HG03103 (cell line): ENCODE data around the gene ASAP2.

Experiments used
- ATAC-seq: cut with Tn5 transposase; IDR thresholded peaks from one replicate; pipeline ENCODE4 v1.9.1; 2021; ENCODE audit warnings: low read depth; ENCODE audit not compliant: unreplicated experiment

ASAP2 gene

GRCh38 chr2:9269695-9270360 lies 63.2 kb downstream of the ASAP2 start:
- no peak for ATAC-seq

DNA sequence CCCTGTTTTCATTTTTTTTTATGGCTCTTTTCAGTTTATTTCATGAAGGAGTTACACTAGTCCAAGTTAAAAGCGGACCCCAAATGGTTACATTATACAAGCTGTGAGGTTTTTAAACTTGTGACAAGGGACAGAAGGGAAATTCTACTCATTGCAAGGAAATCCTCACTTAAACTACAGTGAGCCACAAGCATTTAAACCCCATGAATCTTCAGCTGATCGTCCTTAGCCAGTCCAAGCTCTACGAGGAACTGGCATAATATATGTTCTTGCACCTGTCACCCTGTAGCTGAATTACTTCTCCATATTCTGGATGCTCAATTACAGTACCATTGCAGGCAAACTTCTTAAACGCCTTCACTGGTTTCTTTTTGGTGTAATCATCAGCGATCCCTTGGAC lies 64.5 kb downstream of the ASAP2 start:
- no peak for ATAC-seq

DNA sequence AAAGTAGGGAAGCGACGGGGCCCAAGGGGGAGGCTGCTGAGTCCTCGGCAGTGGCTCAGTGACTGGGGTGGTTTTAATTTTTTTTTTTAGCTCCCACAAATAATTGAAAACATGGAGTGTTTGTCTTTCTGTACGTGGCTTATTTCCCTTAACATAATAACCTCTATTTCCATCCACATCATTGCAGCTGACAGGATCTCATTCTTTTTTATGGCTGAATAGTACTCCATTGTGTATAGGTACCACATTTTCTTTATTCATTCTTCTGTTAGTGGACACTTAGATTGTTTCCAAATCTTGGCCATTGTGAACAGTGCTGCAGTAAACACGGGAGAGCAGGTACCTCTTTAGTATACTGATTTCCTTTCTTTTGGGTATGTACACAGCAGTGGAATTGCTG lies 65.1 kb downstream of the ASAP2 start:
- ATAC-seq, result no peak

DNA sequence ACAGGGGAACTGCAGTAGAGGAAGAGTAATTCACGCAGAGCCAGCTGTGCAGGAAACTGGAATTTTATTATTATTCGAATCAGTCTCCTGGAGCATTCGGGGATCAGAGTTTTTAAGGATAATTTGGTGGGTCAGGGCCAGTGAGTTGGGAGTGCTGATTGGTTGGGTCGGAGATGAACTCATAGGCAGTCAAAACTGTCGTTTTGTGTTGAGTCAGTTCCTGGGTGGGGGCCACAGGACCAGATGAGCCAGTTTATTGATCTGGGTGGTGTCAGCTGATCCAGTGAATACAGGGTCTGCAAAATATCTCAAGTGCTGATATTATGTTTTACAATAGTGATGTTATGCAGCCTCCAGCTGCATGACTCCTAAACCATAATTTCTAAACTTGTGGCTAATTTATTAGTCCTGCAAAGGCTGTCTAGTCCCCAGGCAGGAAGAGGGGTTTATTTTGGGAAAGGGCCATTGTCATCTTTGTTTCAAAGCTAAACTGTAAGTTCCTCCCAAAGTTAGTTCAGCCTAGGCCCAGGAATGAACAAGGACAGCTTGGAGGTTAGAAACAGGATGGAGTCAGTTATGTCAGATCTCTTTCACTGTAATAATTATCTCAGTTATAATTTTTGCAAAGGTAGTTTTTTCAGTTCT lies 67.0 kb downstream of the ASAP2 start:
- ATAC-seq, result no peak

DNA sequence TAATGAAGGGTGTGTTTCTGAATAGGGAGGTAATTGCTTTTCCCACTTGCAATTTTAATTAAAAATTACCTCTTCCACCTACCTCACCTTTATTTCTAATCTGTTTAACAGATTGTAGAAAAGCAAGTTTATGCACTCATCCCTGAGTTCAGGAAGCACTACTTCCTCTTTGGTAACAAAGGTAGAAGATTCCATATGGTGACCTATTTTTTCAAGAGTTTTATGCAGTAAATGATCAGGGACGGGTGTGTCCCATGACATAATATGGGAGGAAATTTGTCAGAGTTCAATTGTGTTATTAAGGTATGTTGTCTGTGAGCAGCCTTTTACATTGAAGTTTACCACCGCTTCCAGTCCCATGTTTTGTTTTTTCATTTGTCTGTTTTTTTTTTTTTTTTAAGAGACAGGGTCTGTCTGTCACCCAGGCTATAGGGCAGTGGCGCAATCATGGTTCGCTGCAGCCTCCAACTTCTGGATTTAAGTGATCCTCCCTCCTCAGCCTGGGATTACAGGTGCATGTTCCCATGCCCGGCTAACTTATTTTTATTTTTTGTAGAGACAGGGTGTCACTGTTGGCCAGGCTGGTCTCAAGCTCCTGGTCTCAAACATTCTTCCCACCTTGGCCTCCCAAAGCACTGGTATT lies 68.2 kb downstream of the ASAP2 start:
- no peak for ATAC-seq

DNA sequence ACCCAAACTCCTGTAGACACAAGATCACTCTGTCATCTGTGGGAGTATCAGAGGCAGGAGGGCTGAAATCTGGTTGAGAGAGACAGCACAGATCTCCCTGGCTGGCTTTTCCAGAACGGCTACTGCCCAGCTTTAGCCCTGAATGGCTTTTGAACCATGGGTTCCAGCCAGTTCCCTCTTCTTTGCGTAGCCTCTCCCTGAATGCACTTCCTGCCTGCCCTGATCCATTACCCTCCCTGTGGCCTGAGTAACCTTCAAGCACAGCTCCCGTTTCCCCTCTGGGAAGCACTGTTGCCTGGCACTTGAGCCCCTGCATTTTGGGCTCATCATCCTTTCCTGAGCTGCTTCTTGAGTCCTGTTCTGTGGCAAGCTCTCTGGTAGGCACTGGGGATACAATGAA lies 68.8 kb downstream of the ASAP2 start:
- no peak for ATAC-seq

GRCh38 chr2:9276074-9276473 lies 69.5 kb downstream of the ASAP2 start:
- no peak for ATAC-seq

DNA sequence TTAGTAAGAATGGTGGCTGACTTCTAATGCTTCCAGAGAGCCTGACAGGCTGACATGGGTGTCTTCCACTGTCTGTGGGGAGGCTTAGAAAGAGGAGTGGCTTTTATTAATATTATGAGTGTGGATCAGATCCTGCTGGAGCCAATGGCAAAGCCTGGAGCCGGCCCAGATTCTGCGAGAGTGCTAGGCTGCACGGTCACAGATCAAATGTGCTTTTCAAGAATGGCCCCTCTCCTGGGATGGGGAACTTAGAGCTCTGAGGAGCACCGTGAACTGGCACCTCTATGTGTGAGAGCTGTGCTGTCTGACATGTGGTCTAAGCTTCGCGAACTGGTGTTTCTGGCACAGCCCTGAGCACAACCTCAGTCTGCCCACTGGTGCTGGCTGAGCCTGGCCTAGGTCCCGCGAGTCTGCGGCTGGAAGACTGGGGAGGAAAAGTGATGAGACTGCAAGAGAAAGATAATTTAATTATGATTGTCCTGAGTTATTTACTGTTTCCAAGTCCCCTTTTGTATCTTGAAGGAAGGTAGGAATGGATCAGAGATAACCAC lies 70.4 kb downstream of the ASAP2 start:
- no peak for ATAC-seq

GRCh38 chr2:9278439-9278838 lies 71.8 kb downstream of the ASAP2 start:
- no peak for ATAC-seq

DNA sequence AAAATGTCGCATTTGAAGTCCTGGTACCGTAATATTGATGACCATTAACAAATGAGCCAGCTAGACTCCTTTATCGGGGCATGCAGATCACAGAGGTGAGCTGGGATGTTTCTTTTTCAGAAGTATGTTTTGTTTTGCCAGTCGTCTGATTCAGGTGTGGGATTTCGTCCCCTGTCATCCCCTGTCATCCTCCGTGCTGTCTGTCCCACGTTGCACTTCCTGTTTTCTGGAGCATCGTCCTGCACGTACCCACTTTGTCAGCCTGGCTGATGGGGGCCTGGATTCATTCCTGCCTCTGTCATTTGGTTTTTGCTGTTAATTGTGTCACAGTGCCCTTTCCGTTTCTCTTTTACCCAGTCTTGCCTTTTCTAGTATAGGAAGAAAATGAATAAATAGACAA lies 72.8 kb downstream of the ASAP2 start:
- ATAC-seq, result no peak

DNA sequence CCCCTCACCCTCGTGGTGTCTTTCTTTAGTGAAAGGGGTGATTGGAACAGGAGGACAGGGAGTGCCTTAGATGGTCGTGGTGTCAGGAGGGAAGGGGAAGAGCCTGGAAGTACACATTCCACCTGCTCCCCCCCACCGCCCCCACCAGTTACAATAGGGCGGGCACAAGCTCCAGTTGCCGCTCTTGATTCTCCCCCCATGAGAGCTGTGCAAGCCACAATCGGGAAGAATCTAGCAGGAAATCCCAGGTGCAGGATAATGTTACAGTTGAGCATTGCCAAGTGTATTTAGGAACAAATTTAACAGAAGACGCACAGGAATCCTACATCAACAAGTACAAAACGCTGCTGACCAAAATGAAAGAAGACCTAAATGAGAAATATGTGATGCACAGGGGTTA lies 73.6 kb downstream of the ASAP2 start:
- no peak for ATAC-seq

- ATAC-seq, result no peak
These were observed 74.5 kb downstream of the ASAP2 start for GRCh38 chr2:9281145-9281544.

- no peak for ATAC-seq
These were observed 75.8 kb downstream of the ASAP2 start for GRCh38 chr2:9282128-9283112.

GRCh38 chr2:9284521-9285297 lies 78.1 kb downstream of the ASAP2 start:
- ATAC-seq, result no peak

GRCh38 chr2:9285385-9285920 lies 78.8 kb downstream of the ASAP2 start:
- no peak for ATAC-seq

DNA sequence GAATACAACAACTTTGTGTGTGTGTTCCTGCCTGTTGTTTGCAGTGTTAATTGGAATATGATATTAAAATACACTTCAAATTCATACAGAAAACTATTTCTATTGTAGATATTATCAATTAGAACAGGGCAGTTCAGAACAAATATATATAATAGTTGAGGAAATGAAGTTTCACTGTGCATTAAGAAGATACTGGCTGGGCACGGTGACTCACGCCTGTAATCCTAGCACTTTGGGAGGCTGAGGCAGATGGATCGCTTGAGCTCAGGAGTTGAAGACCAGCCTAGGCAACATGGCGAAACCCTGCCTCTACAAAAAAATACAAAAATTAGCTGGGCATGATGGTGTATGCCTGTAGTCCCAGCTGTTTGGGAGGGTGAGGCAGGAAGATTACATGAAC lies 79.3 kb downstream of the ASAP2 start:
- no peak for ATAC-seq

- no peak for ATAC-seq
These were observed 80.2 kb downstream of the ASAP2 start for GRCh38 chr2:9286554-9287399.

DNA sequence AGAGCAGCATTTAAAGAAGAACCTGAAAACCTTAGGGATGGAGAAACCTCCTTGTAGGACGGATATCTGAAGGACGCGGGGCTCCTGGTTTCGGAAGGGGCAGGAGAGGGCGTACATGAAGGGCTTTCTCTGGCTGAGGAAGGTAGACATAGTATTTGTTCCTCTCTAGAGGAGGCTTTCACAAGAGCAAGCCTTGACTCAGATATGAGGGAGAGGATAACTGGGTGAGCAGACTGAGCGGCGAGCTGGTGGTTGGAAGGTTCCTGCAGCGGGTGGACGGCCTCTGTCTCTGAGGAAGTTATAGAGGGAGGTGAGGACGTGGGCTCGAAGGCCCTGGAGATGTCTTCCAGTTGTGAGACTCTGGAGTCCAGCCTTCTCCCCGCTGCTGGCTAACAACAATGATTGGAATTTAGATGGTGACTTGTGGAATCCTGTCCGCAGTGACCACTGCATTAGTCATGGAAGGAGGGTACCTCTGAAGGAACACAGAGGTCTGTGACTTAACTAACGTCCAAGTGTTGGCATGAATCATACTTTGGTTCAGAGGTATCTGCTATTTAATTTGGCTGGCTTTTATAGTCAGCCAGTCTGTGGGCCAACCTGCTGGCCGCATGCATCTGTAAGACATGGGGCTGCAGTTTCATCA lies 80.9 kb downstream of the ASAP2 start:
- ATAC-seq, result no peak
